Skin epidermis (tissue), 12 donors: Measurements from ENCODE around the gene PCDHGA2.
"Not testable (repeated sequence)": the region's sequence is repeated elsewhere in the genome, so short reads cannot be mapped to it uniquely, and the experiment has no call there.

Experiments
- H3K27ac ChIP-seq, 21 experiments: fragments of 200-600 bp; sonication (generic) in 11 of 21; one replicate each; pipeline ENCODE4 v1.5.0; 2020; ENCODE audit warnings: mild to moderate bottlenecking in 3 of 21, inconsistent platforms in 2 of 21, moderate library complexity in 2 of 21
- H3K4me3 ChIP-seq, 7 experiments: fragments of 200-600 bp; sonication (generic) in 2 of 7; one replicate each; pipeline ENCODE4 v1.5.0; 2020; ENCODE audit warnings: inconsistent platforms in 2 of 7, mild to moderate bottlenecking in 2 of 7, moderate library complexity in 1 of 7

Gene PCDHGA2

DNA sequence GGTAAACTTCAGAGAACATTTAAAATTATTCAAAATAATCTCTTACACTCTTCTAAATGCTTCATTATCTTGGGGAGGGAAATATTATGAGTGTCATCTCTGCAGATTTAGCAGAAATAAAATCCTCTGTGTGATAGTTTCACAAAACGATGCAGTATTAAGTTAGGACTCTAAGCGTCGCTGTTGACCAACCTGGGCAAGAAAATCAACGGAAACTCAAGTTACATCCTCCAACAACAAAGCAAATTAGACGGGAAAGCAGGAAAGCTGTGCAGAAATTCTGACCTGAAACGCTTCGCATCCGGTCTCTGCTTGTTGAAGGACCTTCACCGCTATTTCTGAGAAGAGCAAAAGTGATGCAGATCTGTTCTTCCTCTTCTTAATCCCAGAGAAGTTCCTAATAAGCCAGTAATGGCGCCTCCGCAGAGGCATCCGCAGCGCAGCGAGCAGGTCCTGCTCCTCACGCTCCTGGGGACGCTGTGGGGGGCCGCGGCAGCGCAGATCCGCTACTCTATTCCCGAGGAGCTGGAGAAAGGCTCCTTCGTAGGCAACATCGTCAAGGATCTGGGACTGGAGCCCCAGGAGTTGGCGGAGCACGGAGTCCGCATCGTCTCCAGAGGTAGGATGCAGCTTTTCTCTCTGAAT, 35.2 kb downstream of the PCDHGA2 start, which contains the start of gene PCDHGA6:
Gene PCDHGA6, plus strand, starts transcription at position 219 of the 645 bp plus-strand sequence. Its CDS starts 193 bp downstream, at position 412.
- no peak within 1 kb of the TSS for H3K27ac ChIP-seq
- H3K4me3 ChIP-seq = peak within 1 kb of the TSS in 4 of 7 experiments; percentile 2 to 23 (median 10)

DNA sequence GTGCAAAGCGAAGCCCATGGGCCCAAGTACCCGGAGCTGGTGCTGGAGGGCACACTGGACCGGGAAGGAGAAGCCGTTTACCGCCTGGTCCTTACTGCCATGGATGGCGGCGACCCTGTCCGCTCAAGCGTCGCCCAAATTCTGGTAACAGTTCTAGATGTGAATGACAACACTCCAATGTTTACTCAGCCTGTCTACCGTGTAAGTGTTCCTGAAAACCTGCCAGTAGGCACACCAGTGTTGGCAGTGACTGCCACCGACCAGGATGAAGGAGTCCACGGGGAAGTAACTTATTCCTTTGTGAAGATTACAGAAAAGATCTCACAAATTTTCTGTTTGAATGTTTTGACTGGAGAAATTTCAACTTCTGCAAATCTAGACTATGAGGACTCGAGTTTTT, 36.1 kb downstream of the PCDHGA2 start:
- H3K27ac ChIP-seq = no peak overlapping the region
- no peak overlapping the region for H3K4me3 ChIP-seq

DNA sequence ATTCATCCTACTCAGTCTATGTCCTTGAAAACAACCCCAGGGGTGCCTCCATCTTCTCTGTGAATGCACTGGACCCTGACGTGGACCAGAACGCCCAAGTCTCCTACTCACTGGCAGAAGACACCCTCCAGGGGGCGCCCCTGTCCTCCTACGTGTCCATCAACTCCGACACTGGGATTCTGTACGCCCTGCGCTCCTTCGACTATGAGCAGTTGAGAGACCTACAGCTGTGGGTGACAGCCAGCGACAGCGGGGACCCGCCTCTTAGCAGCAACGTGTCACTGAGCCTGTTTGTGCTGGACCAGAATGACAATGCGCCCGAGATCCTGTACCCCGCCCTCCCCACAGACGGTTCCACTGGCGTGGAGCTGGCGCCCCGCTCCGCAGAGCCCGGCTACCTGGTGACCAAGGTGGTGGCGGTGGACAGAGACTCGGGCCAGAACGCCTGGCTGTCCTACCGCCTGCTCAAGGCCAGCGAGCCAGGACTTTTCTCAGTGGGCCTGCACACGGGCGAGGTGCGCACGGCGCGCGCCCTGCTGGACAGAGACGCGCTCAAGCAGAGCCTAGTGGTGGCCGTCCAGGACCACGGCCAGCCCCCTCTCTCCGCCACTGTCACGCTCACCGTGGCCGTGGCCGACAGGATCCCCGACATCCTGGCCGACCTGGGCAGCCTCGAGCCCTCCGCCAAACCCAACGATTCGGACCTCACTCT, 37.0 kb downstream of the PCDHGA2 start:
- not testable (repeated sequence) for H3K4me3 ChIP-seq

DNA sequence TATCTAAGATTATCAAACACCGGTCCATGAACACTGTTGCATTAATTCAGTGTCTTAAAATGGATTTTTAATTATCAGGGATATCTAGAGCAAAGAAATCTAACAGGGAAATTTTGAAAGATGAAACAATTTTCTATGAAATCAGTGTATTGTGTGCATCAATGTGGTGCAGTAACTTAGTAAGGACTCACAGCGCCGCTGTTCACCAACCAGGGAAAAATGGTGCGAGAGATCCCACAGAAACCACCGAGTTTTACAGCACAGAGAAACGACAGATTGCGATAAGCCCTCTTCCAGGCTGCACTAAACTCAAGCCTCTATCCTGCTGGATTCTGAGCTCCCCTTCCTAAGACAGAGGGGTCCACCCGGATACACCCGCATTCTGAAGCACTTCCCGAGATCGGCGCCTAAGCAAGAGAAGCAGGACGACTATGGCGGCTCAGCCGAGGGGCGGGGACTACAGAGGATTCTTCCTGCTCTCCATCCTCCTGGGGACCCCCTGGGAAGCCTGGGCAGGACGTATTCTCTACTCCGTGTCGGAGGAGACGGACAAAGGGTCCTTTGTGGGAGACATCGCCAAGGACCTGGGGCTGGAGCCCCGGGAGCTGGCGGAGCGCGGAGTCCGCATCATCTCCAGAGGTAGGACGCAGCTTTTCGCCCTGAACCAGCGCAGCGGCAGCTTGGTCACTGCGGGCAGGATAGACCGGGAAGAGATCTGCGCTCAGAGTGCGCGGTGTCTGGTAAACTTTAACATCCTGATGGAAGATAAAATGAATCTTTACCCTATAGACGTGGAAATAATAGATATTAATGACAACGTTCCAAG, 44.1 kb downstream of the PCDHGA2 start, which contains the start of gene PCDHGA7:
Gene PCDHGA7, plus strand, starts transcription at position 274 of the 826 bp plus-strand sequence. Its CDS starts 158 bp downstream, at position 432.
- Histone ChIP-seq H3K27ac (no peak within 1 kb of the TSS), H3K4me3 (peak within 1 kb of the TSS in 4 of 7 experiments; percentile 10 to 30 (median 14))

More for the DNA sequence above, 37.0 kb downstream of the PCDHGA2 start:
- not testable (repeated sequence) for H3K27ac ChIP-seq

DNA sequence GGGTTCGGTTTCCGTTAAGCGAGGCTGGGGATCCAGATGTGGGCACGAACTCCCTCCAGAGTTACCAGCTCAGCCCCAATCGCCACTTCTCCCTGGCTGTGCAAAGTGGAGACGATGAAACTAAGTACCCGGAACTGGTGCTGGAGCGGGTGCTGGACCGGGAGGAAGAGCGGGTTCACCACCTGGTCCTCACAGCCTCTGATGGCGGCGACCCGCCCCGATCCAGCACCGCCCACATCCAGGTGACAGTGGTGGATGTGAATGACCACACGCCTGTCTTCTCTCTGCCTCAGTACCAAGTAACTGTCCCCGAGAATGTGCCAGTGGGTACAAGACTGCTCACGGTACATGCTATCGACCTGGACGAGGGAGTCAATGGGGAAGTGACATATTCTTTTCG, 44.8 kb downstream of the PCDHGA2 start:
- no peak overlapping the region for H3K27ac ChIP-seq
- H3K4me3 ChIP-seq = peak overlapping the region in 2 of 7 experiments; percentile 10 to 30

DNA sequence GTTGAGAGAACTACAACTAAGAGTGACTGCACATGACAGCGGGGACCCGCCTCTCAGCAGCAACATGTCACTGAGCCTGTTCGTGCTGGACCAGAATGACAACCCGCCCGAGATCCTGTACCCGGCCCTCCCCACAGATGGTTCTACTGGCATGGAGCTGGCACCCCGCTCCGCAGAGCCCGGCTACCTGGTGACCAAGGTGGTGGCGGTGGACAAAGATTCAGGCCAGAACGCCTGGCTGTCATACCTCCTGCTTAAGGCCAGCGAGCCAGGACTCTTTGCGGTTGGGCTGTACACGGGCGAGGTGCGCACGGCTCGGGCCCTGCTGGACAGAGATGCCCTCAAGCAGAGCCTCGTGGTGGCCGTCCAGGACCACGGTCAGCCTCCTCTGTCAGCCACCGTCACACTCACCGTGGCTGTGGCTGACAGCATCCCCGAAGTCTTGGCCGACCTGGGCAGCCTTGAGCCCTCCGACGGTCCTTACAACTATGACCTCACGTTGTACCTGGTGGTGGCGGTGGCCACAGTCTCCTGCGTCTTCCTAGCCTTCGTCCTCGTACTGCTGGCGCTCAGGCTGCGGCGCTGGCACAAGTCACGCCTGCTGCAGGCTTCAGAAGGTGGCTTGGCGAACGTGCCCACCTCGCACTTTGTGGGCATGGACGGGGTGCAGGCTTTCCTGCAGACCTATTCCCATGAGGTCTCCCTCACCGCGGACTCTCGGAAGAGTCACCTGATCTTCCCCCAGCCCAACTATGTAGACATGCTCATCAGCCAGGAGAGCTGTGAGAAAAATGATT, 46.1 kb downstream of the PCDHGA2 start:
- Histone ChIP-seq H3K4me3 (no peak overlapping the region), H3K27ac (no peak overlapping the region)

DNA sequence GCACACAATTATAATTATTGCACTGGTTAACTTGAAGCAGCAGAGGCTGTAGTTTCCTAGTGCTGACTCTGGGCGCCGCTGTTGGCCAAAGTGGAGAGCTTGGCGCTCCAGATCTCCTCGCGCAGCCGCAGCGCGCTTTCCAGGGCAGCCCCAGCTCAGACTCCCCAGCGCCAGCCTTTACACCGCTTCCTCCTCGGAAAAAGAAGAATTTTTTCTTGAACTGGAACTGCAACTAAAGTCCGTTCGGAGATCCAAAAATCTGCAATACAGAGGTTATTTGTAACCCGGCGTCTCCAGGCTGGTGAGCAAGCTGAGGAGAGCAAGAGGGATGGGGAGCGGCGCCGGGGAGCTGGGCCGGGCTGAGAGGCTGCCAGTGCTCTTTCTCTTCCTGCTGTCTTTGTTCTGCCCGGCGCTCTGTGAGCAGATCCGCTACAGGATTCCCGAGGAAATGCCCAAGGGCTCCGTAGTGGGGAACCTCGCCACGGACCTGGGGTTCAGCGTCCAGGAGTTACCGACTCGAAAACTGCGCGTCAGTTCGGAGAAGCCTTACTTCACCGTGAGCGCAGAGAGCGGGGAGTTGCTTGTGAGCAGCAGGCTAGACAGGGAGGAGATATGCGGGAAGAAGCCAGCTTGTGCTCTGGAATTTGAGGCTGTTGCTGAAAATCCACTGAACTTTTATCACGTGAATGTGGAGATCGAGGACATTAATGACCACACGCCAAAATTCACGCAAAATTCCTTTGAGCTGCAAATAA, 49.2 kb downstream of the PCDHGA2 start, which contains the start of gene PCDHGB4:
Gene PCDHGB4, plus strand, starts transcription at position 142 of the 755 bp plus-strand sequence. Its CDS starts 187 bp downstream, at position 329.
- H3K4me3 ChIP-seq, H3K27ac ChIP-seq: not testable (repeated sequence)

DNA sequence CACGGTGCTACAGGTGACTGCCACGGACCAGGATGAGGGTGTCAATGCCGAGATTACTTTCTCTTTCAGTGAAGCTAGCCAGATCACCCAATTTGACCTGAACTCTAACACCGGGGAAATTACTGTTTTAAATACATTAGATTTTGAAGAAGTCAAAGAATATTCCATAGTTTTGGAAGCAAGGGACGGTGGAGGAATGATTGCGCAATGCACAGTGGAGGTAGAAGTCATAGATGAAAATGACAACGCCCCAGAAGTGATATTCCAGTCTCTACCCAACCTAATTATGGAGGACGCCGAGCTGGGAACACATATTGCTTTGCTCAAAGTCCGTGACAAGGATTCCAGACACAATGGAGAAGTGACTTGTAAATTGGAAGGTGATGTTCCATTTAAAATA, 50.1 kb downstream of the PCDHGA2 start:
- Histone ChIP-seq H3K4me3 (no peak overlapping the region), H3K27ac (no peak overlapping the region)

DNA sequence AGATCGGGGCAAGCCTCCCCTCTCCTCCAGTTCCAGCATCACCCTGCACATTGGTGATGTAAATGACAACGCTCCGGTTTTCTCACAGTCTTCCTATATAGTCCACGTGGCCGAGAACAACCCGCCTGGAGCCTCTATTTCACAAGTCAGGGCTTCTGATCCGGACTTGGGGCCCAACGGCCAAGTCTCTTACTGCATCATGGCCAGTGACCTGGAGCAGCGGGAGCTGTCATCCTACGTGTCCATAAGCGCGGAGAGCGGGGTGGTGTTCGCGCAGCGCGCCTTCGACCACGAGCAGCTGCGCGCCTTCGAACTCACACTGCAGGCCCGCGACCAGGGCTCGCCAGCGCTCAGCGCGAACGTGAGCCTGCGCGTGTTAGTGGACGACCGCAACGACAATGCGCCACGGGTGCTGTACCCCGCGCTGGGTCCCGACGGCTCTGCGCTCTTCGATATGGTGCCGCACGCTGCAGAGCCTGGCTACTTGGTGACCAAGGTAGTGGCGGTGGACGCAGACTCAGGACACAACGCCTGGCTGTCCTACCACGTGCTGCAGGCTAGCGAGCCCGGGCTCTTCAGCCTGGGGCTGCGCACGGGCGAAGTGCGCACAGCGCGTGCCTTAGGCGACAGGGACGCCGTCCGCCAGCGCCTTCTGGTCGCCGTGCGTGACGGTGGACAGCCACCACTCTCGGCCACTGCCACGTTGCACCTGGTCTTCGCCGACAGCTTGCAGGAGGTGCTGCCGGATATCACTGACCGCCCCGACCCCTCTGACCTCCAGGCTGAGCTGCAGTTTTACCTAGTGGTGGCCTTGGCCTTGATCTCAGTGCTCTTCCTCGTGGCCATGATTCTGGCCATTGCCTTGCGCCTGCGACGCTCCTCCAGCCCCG, 50.8 kb downstream of the PCDHGA2 start:
- no peak overlapping the region for H3K4me3 ChIP-seq
- H3K27ac ChIP-seq = no peak overlapping the region

DNA sequence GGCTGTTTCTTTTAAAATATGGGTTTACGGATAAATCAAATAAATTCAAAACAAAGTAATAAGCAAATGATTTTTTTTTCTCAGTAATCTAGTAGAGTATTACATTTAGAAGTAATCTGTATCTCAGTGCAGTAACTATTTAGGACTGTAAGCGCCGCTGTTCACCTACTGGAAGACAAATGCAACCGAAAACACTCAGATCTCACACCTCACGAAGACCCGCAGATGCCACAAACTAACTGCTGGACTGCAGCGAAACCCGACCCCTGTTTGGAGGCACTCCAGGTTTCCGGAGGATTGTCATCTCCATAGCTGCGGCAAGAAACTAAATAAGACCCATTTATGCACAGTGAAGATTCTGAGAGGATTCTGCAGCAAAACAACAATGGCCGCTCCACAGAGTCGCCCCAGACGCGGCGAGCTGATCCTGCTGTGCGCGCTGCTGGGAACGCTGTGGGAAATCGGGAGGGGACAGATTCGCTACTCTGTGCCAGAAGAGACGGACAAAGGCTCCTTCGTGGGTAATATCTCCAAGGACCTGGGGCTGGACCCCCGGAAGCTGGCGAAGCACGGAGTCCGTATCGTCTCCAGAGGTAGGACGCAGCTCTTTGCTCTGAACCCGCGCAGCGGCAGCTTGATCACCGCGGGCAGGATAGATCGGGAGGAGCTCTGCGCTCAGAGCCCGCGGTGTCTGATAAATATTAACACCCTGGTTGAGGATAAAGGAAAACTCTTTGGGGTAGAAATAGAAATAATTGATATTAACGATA, 54.1 kb downstream of the PCDHGA2 start, which contains the start of gene PCDHGA8:
Gene PCDHGA8, plus strand, starts transcription at position 205 of the 770 bp plus-strand sequence. Its CDS starts 181 bp downstream, at position 386.
- Histone ChIP-seq H3K4me3 (no peak within 1 kb of the TSS), H3K27ac (no peak within 1 kb of the TSS)
